Hepatocyte (in vitro differentiated cells): ENCODE results near the gene TPCN2. TPM values are rescaled to one million over a fixed set of nuclear protein-coding genes. Genes with fewer than 3 reads are reported as not detected.

Source experiments
- DNase-seq: peaks from one replicate; pipeline ENCODE4 v3.0.0-alpha.2; 2016; ENCODE audit warnings: low spot score
- H2AFZ ChIP-seq: fragments of 200-600 bp; sonication (generic); 2 replicates; pipeline ENCODE4 v1.6.0; 2016; ENCODE audit warnings: antibody characterized with exemption, mild to moderate bottlenecking
- H3K27ac ChIP-seq: fragments of 200-600 bp; sonication (generic); 2 replicates; pipeline ENCODE4 v1.5.1; 2016; ENCODE audit warnings: mild to moderate bottlenecking
- H3K27me3 ChIP-seq: fragments of 200-600 bp; sonication (generic); 2 replicates; pipeline ENCODE4 v1.6.1; 2016
- H3K36me3 ChIP-seq: fragments of 200-600 bp; sonication (generic); replicated peaks from 2 replicates; pipeline ENCODE4 v1.5.1; 2016; ENCODE audit warnings: low read depth; ENCODE audit not compliant: insufficient read depth
- H3K4me1 ChIP-seq: fragments of 200-600 bp; sonication (generic); 2 replicates; pipeline ENCODE4 v1.5.1; 2016; ENCODE audit warnings: mild to moderate bottlenecking, moderate library complexity; ENCODE audit not compliant: insufficient read depth
- H3K4me2 ChIP-seq: fragments of 200-600 bp; sonication (generic); 2 replicates; pipeline ENCODE4 v1.6.0; 2016
- H3K4me3 ChIP-seq: fragments of 200-600 bp; sonication (generic); 2 replicates; pipeline ENCODE4 v1.5.1; 2016; ENCODE audit warnings: mild to moderate bottlenecking
- H3K79me2 ChIP-seq: fragments of 200-600 bp; sonication (generic); 2 replicates; pipeline ENCODE4 v1.6.0; 2017; ENCODE audit warnings: mild to moderate bottlenecking
- H3K9me2 ChIP-seq: fragments of 200-600 bp; sonication (generic); replicated peaks from 2 replicates; pipeline ENCODE4 v1.6.0; 2017; ENCODE audit warnings: mild to moderate bottlenecking; ENCODE audit not compliant: insufficient read depth
- H3K9me3 ChIP-seq: fragments of 200-600 bp; sonication (generic); 2 replicates; pipeline ENCODE4 v1.5.1; 2016; ENCODE audit warnings: low read depth, mild to moderate bottlenecking
- H4K20me1 ChIP-seq: fragments of 200-600 bp; sonication (generic); 2 replicates; pipeline ENCODE4 v1.6.0; 2016; ENCODE audit warnings: mild to moderate bottlenecking; ENCODE audit not compliant: insufficient read depth, poor library complexity, severe bottlenecking
- CTCF ChIP-seq: fragments of 200-600 bp; sonication (generic); IDR thresholded peaks from 2 replicates; pipeline ENCODE4 v1.5.1; 2016; ENCODE audit warnings: antibody characterized with exemption, mild to moderate bottlenecking; ENCODE audit not compliant: poor library complexity
- EZH2 ChIP-seq: fragments of 200-600 bp; sonication (generic); IDR thresholded peaks from 2 replicates; pipeline ENCODE4 v1.6.1; 2016; ENCODE audit warnings: antibody characterized with exemption, mild to moderate bottlenecking, borderline replicate concordance
- EZH2phosphoT487 ChIP-seq: fragments of 200-600 bp; sonication (generic); IDR thresholded peaks from one replicate; pipeline ENCODE4 v1.6.1; 2018; ENCODE audit warnings: antibody characterized with exemption, mild to moderate bottlenecking, low read depth, moderate library complexity; ENCODE audit not compliant: unreplicated experiment, severe bottlenecking
- whole genome bisulfite sequencing: methylation state at CpG from one replicate; pipeline ENCODE4 v1.1.6; 2016; ENCODE audit warnings: low lambda C conversion rate; ENCODE audit errors: missing lambda C conversion rate; 5-methylcytosine and 5-hydroxymethylcytosine counted together
- polyA plus RNA-seq: library from polyadenylated mRNA; unstranded; fragments of >200 nt; fragmentation: Nextera tagmentation; extraction: Ambion mirVana; gene quantifications from 2 replicates; pipeline ENCODE4 v1.2.1, GENCODE V29; 2016
- total RNA-seq: library from RNA; depleted of rRNA; stranded (reverse); fragments of >200 nt; gene quantifications from 2 replicates; pipeline ENCODE4 v1.2.3, GENCODE V29; 2014

The TPCN2 gene
- total and polyA plus RNA-seq, 2 experiments from 2014 or later = 16.6 to 21.3 TPM

GRCh38 chr11:69111624-69112542 lies 63.2 kb downstream of the TPCN2 start:
- Histone ChIP-seq H3K9me2 (no peaks in the 10 kb centered on the region), H3K27ac (no peak overlapping the region), H2AFZ (no peak overlapping the region), H3K36me3 (no peaks in the 10 kb centered on the region), H3K27me3 (no peaks in the 10 kb centered on the region), H3K4me3 (no peak overlapping the region), H4K20me1 (no peaks in the 10 kb centered on the region), H3K79me2 (no peaks in the 10 kb centered on the region), H3K9me3 (no peaks in the 10 kb centered on the region), H3K4me1 (no peaks in the 10 kb centered on the region), H3K4me2 (no peak overlapping the region)
- no peak for DNase-seq
- 85% methylated on average over 20 of the region's 20 CpGs for WGBS
- no peak for TF ChIP-seq EZH2phosphoT487
- no peak for TF ChIP-seq CTCF
- TF ChIP-seq EZH2 = no peak

GRCh38 chr11:69113226-69113625 lies 64.5 kb downstream of the TPCN2 start:
- H3K4me1 ChIP-seq = no peaks in the 10 kb centered on the region
- H3K4me2 ChIP-seq = no peak overlapping the region
- H2AFZ ChIP-seq = no peak overlapping the region
- no peak overlapping the region for H3K4me3 ChIP-seq
- H3K27me3 ChIP-seq = no peaks in the 10 kb centered on the region
- H3K27ac ChIP-seq = no peak overlapping the region
- no peaks in the 10 kb centered on the region for H3K79me2 ChIP-seq
- H4K20me1 ChIP-seq = no peaks in the 10 kb centered on the region
- no peak for TF ChIP-seq EZH2
- no peak for TF ChIP-seq EZH2phosphoT487
- TF ChIP-seq CTCF = no peak
- H3K9me2 ChIP-seq = no peaks in the 10 kb centered on the region
- DNase-seq = no peak
- no peaks in the 10 kb centered on the region for H3K36me3 ChIP-seq
- H3K9me3 ChIP-seq = no peaks in the 10 kb centered on the region
- 91% methylated on average over 10 of the region's 10 CpGs for WGBS

GRCh38 chr11:69113646-69114340 lies 65.1 kb downstream of the TPCN2 start:
- Histone ChIP-seq H2AFZ (no peak overlapping the region), H3K4me2 (no peak overlapping the region), H3K9me2 (no peaks in the 10 kb centered on the region), H3K79me2 (no peaks in the 10 kb centered on the region), H3K27me3 (no peaks in the 10 kb centered on the region), H4K20me1 (no peaks in the 10 kb centered on the region), H3K9me3 (no peaks in the 10 kb centered on the region), H3K36me3 (no peaks in the 10 kb centered on the region), H3K4me1 (no peaks in the 10 kb centered on the region), H3K27ac (no peak overlapping the region), H3K4me3 (no peak overlapping the region)
- 84% methylated on average over 22 of the region's 22 CpGs for WGBS
- DNase-seq = no peak
- no peak for TF ChIP-seq CTCF
- TF ChIP-seq EZH2 = no peak
- no peak for TF ChIP-seq EZH2phosphoT487
